Erythroblast (primary cell): ENCODE data around the gene RALY.

Experiments
- GATA1 ChIP-seq: IDR thresholded peaks from 2 replicates; pipeline ENCODE4 v1.6.1; 2011; ENCODE audit warnings: low read depth, mild to moderate bottlenecking, control low read depth, low read length, moderate library complexity
- POLR2A ChIP-seq: IDR thresholded peaks from 2 replicates; pipeline ENCODE4 v1.6.1; 2011; ENCODE audit warnings: mild to moderate bottlenecking, low read length

- TF ChIP-seq POLR2A (peak; percentile 94), GATA1 (no peak)
These were observed at the start of gene RALY for GRCh38 chr20:33993576-33994221.
